ENCODE results near the gene LAPTM4A. TPM values are rescaled to one million over a fixed set of nuclear protein-coding genes. Genes with fewer than 3 reads are reported as not detected.
A peak's percentile ranks its signal among the peaks of the same experiment; 100 is the strongest.
"Not testable (repeated sequence)": the region's sequence is repeated elsewhere in the genome, so short reads cannot be mapped to it uniquely, and the experiment has no call there.

LAPTM4A gene
- 316 TPM for polyA plus RNA-seq (2013, experiment 1 of 2; ENCODE audit: insufficient read length)
- 348 TPM for polyA plus RNA-seq (2013, experiment 2 of 2; ENCODE audit: insufficient read length)

- DNase-seq: peak; percentile 100
Observed at GRCh38 chr2:20051532-20052228, at the start of gene LAPTM4A. LAPTM4A (minus strand) TSS chr2:20051628; CDS start chr2:20051520, 108 bp downstream.

- no peak for DNase-seq
Observed at GRCh38 chr2:20100711-20101110, 49.3 kb upstream of the LAPTM4A start.

GRCh38 chr2:20099780-20100179 lies 48.4 kb upstream of the LAPTM4A start:
- DNase-seq: no peak

DNA sequence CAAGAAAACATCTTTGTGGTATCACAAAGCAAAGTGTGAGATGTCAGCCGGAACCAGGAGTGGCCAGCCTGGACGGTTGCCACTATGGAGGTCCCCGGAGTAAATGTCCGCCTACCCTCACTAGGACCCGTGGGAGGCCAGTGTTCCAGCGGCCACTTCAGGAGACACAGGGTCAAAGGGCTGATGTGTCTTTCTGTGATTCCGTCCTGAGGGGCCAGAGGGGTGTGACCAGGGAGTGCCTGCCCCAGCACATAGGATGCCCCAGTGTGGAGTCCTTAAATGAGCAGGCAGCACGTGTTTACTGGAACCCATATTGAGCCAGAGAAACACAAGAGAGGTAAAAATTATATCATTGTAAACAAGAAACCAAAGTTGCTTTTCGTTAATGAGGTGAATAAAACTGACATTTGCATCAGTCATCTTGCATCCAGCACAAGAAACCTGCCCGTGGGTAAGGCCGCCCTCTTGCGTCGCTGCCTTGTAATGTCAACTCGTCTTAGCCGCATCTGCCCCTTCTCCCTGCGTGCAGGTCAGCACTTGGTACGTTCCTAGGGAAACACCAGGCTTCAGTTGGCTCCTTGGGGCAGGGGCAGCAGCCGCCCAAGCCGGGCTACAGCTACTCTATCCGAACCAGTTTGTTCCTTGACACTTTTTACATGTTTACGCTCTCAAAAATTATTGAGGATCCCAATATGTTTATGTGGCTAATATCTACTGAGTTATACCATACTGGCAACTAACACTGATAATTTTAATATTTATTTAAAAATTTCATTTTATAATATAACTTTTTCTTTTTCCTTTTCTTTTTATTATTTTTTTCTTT lies 46.7 kb upstream of the LAPTM4A start:
- peak; percentile 85 for DNase-seq

DNA sequence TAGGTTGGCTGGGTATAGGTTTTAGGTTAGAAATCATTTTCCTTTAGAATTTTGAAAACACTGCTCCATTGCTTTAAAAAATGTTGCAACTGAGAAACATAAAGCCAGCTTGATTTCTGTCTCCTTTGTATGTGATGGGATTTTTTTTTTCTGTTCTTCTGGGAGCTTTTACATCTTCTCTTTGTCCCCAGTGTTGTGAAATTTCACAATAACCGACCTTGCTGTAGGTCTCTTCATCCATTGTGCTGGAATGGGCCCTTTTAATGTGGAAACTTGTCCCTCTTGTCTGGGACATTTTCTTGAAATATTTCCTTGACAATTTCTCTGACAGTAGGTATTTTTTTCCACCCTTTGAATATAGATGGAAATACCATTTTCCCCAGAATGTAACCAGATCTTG lies 44.0 kb upstream of the LAPTM4A start:
- no peak for DNase-seq

GRCh38 chr2:20094955-20095354 lies 43.5 kb upstream of the LAPTM4A start:
- DNase-seq: no peak

- no peak for DNase-seq
Observed at GRCh38 chr2:20094142-20094755, 42.8 kb upstream of the LAPTM4A start.

GRCh38 chr2:20093263-20094141 lies 42.1 kb upstream of the LAPTM4A start:
- DNase-seq: peak; percentile 85

- DNase-seq: no peak
Observed at GRCh38 chr2:20092901-20093235, 41.4 kb upstream of the LAPTM4A start.

GRCh38 chr2:20092226-20092900 lies 40.9 kb upstream of the LAPTM4A start:
- no peak for DNase-seq

- DNase-seq: peak; percentile 97
Observed at GRCh38 chr2:20091305-20091991, 40.0 kb upstream of the LAPTM4A start.

GRCh38 chr2:20089715-20090464 lies 38.5 kb upstream of the LAPTM4A start:
- no peak for DNase-seq

GRCh38 chr2:20085909-20086308 lies 34.5 kb upstream of the LAPTM4A start:
- not testable (repeated sequence) for DNase-seq

DNA sequence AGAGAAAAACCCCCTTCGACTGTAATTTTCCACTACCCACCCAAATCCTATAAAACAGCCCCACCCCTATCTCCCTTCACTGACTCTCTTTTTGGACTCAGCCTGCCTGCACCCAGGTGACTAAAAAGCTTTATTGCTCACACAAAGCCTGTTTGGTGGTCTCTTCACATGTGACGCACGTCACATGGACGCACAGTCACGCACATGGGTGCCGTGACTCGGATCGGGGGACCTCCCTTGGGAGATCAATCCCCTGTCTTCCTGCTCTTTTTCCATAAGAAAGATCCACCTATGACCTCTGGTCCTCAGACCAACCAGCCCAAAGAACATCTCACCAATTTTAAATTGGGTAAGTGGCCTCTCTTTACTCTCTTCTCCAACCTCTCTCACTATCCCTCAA lies 31.4 kb upstream of the LAPTM4A start:
- not testable (repeated sequence) for DNase-seq

GRCh38 chr2:20081841-20082240 lies 30.4 kb upstream of the LAPTM4A start:
- no peak for DNase-seq

- no peak for DNase-seq
Observed at GRCh38 chr2:20080839-20081415, 29.5 kb upstream of the LAPTM4A start.

GRCh38 chr2:20080428-20080827 lies 29.0 kb upstream of the LAPTM4A start:
- DNase-seq: no peak

- DNase-seq: no peak
Observed at GRCh38 chr2:20079546-20080115, 28.2 kb upstream of the LAPTM4A start.

DNA sequence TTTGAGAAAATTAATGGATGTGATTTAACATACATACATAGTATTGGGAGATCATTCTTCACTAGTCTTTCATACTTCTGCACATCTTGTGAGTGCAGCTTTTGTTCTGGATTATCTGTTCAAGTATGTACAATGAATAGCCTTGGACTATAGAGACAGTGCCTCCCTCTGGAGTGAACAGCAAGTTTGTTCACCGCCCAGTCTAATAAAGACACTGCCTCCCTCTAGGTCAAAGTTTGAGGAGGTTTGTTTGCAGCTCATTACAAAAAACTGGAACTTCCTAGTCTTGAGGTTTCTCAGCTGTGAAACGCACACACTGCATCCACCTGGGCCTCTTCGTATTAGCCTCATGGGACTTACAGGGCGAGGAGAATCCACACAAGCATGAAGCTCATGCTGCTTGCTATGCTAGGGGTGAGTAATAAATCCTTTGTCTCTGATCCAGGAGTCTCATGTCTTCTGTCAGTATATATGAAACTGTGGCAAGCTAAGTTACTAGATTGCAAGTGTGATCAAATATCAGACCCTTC lies 26.0 kb upstream of the LAPTM4A start:
- no peak for DNase-seq

Measured in fibroblast of skin of scalp (primary cell).